Subcutaneous adipose tissue (tissue), 4 donors: ENCODE measurements around the gene GOSR1. TPM values are rescaled to one million over a fixed set of nuclear protein-coding genes. Genes with fewer than 3 reads are reported as not detected.

Experiments
- CTCF ChIP-seq: fragments of 450-650 bp; IDR thresholded peaks from one replicate; pipeline ENCODE4 v1.5.1; 2016; ENCODE audit warnings: low read depth, mild to moderate bottlenecking, control low read depth, antibody characterized with exemption, moderate library complexity
- total RNA-seq, 4 donors: library from RNA; depleted of rRNA; stranded (reverse); fragments of >200 nt; gene quantifications; one replicate each; pipeline ENCODE4 v1.1.0, GENCODE V29; 2016

The GOSR1 gene
- total RNA-seq, 4 donors from 2014 or later: 32.8 to 77.9 (median 36.6) TPM

DNA sequence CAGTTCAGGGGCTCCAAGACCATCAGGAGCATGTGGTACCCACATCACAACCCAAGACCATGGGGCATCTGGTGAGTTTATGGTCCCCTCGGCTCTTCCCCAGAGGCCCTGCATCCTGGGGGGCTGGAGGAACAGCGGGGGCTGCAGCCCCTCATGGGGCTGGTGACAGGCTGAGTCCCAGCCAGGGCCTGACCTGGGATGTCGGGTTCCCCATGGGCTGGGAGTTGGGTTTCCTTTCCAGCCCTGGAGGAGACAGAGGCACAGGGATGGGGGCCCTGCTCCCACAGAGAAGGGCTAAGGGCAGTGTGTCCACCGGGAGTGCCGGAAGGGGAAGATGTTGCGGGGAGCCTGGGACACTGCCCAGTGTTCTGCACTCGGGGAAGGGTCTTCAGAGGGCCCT lies 82.4 kb downstream of the GOSR1 start:
- no peak for TF ChIP-seq CTCF

DNA sequence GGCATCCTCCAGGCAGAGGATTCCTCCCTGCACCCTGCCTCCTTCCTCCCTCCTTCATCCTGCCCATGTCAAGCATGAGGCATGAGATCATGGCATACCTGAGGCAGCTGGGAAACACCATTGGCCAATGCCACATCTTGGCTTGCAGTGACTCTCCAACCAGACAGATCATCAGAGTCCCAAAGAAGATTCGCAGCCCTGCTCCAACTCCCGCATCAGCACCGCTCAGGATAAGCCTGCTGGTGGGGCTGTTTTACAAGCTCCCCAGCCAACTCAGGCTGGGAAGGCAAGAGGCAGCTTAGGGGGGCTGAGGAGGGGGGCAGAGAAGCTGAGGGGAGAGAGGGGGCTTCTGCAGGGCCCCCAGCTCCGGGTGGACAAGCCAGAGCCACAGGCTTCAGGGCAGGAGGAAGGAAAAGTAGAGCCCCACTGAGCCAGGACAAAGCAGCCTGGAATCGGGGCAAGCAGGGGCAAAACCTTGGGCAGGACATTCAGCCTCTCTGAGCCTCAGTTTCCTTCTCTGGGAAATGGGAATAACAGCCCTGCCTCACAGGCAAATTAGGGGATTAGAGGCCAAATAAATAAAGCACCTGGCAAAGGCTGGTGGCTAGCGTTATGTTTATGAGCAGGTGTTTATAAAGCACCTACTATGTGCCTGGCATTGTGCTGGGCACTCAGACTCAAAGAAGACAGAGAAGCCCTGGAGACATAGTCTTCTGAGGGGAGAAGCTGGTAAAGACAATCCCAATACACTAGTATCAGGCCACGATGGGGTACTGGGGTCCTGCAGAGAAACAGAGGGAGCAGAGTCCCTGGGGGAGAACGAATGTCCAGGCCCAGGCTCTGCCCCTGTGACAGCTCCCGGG lies 88.1 kb downstream of the GOSR1 start:
- TF ChIP-seq CTCF: no peak

GRCh38 chr17:30567231-30568116 lies 90.3 kb downstream of the GOSR1 start:
- TF ChIP-seq CTCF: no peak

DNA sequence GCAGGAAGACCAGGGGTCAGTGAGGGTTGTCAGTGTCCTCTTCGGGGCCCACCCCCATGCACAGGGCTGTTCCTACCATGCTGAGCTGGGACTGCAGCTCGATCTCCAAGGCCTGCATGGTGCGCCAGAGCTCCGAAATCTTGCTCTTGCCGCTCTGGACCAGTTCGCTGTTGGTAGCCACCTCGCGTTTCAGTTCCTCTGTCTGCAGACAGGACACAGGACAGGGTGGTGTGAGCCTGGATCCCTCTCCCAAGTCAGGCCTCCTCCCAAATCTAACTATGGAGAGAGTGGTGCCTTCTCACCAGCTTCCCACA lies 90.9 kb downstream of the GOSR1 start:
- TF ChIP-seq CTCF: no peak

- no peak for TF ChIP-seq CTCF
Observed at GRCh38 chr17:30570191-30570590, 93.0 kb downstream of the GOSR1 start.

GRCh38 chr17:30570596-30571265 lies 93.5 kb downstream of the GOSR1 start:
- no peak for TF ChIP-seq CTCF

DNA sequence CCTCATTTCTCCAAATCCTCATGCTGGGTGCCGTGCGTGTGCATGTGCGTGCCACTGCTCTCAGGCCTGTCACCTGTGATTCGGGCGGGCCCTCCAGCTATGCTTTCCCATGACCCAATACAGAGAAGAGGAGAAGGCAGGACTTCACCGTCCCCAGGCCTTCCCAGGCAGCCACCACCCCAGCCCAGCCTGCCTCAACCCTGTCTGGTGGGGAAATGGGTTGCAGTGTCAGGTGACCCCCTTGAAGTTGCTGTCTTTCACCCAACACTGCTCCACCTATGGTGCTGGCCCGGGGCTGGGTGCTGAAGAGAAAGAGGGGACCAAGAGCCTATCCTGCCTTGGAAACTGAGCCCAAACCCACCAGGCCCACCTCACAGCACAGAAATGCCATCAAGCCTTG lies 94.7 kb downstream of the GOSR1 start:
- no peak for TF ChIP-seq CTCF
